COLO668 (cell line): ENCODE results near the gene LTC4S.
A peak's percentile ranks its signal among the peaks of the same experiment; 100 is the strongest.

Experiments
- DNase-seq: peaks from one replicate; lab custom pipeline; 2025; ENCODE audit not compliant: unreplicated experiment; lab: John Stamatoyannopoulos, UW

LTC4S gene

GRCh38 chr5:179805529-179806249, 11.9 kb downstream of the LTC4S start:
- DNase-seq = peak; percentile 41

DNA sequence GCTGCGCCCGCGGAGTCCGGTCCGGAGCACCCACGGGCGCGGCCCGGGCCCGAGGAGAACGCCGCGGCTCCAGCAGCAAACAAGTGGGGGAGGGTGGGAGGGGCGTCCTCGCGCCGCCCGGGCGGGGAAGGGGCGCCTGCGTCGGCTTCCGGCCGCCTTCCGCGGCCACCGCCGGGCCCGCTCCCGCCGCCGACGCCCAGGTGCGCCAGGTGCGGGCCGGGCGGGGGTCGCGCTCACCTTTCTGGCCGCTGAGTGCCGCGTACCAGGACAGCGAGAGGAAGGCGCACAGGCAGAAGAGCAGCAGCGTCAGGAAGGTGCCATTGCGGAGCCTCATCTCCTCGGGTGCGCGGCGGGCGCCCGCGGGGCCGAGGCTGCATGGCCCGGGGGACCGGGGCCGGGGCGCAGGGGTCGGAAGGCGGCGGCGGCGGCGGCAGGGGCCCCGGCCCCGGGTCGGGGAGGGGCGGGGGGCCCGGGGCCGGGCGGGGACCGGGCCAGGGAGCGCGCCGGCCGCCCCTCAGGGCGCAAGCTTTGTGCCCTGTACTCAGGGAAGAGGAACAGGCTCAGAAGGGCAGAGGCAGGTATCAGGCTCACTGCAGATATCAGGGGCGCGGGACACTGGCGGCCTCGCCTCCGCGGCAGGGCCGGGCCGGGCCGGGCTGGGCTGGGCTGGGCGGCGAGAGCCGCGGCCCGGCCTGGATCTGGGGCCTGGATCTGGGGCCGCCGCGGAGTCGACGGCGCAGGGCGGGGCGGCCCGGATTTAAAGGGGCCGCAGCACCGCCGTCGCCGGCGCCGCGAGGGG, 12.7 kb downstream of the LTC4S start, which contains the start of gene MGAT4B:
Gene MGAT4B, minus strand, starts transcription at position 617 of the 799 bp plus-strand sequence. Its CDS starts 283 bp downstream, at position 334.
- peak; percentile 83 for DNase-seq

GRCh38 chr5:179812135-179812825, 18.5 kb downstream of the LTC4S start:
- DNase-seq = no peak

GRCh38 chr5:179812997-179813607, 19.3 kb downstream of the LTC4S start:
- no peak for DNase-seq

DNA sequence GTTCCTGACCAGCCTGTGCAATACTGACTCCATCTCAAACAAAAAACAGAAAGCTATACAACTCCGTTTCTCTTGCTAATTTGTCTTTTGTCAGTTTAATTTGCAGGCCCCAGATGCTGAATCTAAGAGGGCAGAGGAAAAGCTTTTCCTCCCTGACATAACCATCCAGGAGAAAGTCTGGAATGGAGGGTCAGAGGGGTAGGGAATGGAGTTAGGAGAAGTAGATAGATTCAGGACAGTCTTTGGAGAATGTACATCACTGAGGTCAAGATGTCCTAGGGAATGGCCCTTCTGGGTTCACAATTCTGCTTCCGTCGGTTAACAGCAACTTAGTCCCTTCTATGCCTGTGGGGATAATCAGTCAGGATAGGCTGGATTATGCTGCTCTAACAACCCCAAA, 20.3 kb downstream of the LTC4S start:
- DNase-seq = no peak

DNA sequence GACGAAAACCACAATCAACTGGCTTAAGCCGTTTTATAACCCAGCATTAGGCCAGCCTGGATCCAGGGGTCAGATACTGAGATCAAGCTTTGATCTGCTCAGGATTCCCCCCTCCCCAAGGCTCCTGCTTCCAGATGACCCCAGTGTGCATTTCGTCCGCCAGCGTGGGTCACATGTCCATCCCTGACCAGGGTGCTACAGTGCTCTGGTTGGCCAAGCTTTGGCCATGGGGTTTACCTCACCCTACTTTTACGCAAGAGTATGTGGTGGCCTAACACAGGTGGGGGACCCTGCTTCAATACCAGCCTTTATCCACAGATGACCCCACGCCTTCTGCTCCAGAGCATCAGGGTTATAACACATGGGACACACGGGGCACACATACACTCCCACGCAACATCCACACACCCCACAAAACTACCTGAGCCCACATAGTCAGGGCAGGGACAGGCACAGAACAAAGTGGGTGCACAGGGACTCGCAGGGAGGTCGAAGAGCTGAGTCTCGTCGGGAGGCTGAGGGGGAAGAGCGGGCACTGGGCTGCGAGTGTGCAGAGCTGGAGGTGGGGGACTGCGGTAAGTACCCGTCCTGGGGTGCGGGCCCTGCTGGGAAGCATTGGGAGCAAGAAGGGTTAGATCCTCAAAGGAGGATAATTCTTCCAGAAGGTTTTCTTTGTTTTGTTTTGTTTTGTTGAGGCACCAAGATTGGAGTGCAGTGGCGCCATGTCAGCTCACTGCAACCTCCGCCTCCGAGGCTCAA, 21.9 kb downstream of the LTC4S start:
- no peak for DNase-seq

DNA sequence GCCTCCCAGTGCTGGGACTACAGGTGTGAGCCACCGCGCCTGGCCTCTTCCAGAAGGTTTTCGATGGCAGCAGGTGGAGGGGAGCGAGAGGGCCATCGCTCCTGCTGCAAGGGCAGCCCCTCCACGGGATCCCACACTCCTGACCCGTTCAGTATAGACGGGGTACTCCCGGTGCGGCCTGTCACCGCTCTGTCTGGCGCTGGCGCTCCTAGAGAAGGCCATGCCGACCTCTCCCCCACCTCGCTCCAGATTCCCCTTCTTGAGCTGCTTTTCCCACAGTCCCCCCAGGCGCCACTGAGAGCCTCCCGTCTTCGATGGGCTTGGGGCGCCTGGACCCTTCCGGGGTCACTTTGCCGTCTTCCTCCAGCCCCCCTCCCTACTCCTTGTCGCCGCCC, 22.6 kb downstream of the LTC4S start:
- no peak for DNase-seq

- no peak for DNase-seq
Observed at GRCh38 chr5:179816796-179817469, 23.1 kb downstream of the LTC4S start.

DNA sequence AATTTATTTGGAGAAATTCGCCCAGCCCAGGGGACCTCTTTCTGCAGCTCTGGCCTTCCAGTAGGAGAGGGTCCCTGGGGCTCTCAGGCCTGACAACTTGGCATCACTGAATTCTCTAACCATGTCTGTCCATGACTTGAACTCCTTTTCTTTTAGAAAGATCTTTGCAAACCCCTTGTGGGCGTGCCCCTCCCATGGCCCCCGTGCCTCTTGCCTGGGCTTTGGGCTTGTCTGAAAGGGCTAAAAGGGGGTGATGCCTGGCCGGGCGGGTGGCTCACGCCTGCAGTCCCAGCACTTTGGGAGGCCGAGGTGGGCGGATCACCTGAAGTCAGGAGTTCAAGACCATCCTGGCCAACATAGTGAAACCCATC, 23.7 kb downstream of the LTC4S start:
- DNase-seq = no peak

GRCh38 chr5:179817890-179818745, 24.3 kb downstream of the LTC4S start:
- DNase-seq = peak; percentile 8

DNA sequence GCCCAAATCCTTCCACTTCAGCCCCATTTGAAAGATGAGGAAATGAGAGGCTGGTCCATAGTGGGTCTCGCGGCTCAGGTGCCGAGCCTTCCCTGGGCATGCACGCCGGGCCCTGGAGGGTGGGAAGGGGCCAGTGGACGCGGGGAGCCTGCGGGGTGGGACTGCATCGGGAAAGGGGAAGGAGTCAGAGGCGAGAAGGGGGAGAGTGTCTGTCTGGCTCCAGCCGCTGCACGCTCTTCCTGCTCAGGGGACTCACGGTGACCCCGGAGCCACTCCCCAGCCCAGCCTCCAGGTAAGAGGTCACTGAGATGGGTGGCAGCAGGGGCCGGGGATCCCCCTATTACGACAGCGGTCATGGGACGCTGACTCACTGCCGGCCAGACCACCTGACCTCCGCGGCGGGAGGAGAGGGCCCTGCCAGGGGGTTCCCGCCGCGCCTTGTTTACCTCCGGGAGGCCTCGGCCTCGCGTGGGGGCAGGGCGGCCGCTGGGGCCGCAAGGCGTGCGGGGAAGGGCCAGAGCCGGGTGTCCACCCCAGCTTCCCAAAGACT, 25.0 kb downstream of the LTC4S start:
- peak; percentile 93 for DNase-seq

- DNase-seq = peak; percentile 87
Observed at GRCh38 chr5:179819296-179820126, 25.7 kb downstream of the LTC4S start.

DNA sequence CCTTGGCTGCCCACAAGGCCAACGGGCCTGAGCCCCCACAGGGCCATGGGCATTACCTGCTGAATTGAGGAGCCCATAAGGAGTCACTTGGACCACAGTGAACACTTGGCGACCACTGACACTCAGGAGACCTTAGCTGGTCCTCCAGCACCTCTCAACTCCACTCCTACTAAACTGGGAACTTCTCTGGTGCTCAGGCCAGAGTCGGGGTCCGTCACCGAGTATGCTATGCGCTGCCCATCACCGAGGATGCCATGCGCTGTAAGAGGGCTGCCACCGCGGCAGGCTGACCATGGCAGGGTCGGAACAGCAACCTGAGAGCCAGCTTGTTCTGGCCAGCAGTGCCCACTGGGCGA, 26.3 kb downstream of the LTC4S start:
- peak; percentile 20 for DNase-seq

GRCh38 chr5:179820483-179821297, 26.9 kb downstream of the LTC4S start, which contains the start of gene SQSTM1:
Gene SQSTM1, plus strand, starts transcription at chr5:179820905. Its CDS starts 32 bp downstream, at chr5:179820937.
- DNase-seq = peak; percentile 84

DNA sequence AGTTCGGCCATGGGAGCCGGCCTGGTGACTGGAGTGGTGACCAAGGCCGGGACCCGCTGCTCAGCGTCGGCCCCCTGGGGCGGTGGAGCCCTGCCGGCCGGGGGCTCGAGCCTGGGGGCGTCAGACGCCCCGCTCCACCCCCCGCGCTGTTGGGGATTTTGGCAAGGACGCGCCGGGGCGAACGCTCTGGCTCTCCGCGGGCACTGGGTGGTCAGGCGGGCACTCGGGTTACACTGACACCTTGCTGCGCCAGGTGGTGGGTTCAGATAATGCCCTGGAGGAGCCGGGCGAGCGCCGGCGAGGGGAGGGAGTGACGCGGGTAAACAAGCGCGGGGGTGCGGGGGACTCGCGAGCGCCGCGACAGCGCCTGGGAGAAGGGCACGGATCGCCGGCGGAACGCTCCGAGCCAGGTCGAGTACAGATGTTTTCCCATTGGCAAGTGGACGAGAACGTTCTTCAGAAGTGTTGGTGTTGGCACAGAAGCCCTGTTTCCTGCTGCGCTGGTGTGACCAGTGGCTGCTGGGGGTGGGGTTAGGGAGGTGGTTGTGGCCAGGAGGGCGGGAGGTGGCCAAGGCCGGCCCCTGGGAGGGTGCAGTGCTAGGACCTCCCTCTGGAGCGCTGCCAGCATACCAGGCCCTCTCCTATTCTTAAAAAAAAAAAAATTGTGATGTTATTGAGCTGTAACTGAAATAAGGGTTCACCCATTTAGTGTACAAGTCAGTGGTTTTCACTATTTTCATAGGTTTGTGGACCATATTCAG, 27.7 kb downstream of the LTC4S start:
- peak; percentile 84 for DNase-seq

DNA sequence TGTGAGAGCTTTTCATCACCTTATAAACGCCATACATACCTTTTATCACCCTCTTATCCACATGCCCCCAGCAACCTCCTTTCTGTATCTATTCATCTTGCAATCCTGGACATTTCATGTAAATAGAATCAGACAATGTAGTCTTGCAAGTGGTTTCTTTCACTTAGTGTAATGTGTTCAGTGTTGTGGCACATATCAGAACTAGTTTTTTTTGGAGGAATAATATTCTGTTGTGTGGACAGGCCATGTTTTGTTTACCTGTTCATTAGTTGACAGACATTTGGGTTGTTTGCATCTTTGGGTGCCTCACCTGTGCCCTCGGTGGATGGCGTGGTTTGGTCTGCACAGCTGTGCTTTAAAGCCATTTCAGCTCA, 28.3 kb downstream of the LTC4S start:
- DNase-seq = no peak
